Measurements from ENCODE around the gene RNPS1.

Gene RNPS1

DNA sequence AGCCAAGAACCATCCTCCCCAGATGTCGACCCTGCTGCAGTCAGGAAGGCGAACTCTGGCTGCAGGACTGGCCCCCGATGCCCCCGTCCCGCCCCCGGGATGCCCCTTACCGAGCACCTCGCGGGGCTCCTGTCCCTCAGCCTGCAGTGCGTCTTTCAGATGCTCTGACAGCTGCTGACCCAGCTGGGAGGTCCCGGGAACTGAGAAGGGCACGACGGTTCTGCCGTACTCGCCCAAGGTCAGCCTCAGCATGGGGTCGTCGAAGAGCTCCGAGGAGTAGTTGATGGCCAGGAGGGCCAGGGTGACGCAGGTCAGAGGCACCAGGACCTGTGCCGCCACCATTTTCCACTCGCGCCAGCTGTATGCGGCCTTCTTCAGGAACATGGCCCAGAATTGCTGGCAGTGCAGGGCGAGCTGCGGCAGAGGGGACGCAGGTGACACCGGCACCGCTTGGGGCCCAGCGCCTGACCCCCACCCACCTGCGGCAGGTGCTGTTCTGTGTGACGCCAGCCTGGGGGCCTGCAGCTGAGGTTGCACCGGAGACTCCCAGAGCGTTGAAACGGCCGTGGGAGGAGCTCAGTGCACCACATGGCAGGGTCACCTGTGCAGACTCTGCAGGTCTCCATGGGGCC, 20.1 kb upstream of the RNPS1 start:
- TF ChIP-seq, protein P1, sequence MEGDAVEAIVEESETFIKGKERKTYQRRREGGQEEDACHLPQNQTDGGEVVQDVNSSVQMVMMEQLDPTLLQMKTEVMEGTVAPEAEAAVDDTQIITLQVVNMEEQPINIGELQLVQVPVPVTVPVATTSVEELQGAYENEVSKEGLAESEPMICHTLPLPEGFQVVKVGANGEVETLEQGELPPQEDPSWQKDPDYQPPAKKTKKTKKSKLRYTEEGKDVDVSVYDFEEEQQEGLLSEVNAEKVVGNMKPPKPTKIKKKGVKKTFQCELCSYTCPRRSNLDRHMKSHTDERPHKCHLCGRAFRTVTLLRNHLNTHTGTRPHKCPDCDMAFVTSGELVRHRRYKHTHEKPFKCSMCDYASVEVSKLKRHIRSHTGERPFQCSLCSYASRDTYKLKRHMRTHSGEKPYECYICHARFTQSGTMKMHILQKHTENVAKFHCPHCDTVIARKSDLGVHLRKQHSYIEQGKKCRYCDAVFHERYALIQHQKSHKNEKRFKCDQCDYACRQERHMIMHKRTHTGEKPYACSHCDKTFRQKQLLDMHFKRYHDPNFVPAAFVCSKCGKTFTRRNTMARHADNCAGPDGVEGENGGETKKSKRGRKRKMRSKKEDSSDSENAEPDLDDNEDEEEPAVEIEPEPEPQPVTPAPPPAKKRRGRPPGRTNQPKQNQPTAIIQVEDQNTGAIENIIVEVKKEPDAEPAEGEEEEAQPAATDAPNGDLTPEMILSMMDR (IDR thresholded peaks at IDR 0.05; ENCODE audit: low read depth, low read length, missing control alignments) = no peak
- no peak for DNase-seq (ENCODE audit: low read depth)
- no peak overlapping the region for H3K4me3 ChIP-seq (ENCODE audit: low read depth, low read length)

DNA sequence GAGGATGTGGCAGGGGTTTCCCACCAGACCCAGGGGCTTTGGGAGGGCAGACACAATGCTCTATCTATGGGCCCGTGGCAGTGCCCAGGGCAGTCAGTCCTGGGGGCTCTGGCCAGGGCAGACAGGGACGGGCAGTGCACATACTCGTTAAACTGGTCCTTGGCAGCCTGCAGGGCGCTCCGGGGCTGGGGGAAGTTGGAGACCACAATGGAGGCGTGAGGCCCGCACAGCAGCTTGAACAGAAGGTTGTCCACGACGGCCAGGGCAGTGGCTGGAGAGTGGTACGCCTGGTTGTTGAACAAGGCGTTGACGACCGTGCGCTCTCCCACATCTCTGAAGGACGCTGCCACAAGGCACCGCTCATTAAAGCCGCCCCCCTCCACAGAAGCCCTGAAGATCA, 18.6 kb upstream of the RNPS1 start:
- no peak for DNase-seq (ENCODE audit: low read depth)
- TF ChIP-seq, protein P1 (IDR thresholded peaks at IDR 0.05; ENCODE audit: low read depth, low read length, missing control alignments) = no peak
- no peak overlapping the region for H3K4me3 ChIP-seq (ENCODE audit: low read depth, low read length)

DNA sequence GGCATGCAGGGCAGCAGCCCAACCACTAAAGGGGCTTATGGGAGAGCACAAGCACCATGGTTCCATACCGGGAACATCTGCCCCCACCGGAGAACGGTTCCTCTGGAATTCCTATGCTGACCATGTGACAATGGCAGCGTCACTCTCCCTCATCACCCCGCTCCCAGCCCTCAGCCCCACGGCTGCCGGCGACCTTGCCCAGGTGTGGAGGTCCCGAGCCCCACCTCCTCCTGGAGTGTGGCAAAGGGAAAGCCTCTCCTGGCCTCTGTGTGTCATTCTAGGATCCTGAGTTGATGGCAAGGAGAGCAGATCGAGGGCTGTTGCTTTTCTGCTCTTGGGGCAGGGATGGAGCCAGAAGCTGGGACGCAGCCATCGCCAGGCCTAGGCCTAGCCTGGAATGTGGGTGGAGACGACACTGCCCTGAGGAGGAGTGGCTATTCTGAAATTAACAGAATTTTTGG, 17.8 kb upstream of the RNPS1 start:
- TF ChIP-seq, protein P1 (IDR thresholded peaks at IDR 0.05; ENCODE audit: low read depth, low read length, missing control alignments) = no peak
- no peak for DNase-seq (ENCODE audit: low read depth)
- H3K4me3 ChIP-seq (ENCODE audit: low read depth, low read length) = no peak overlapping the region

DNA sequence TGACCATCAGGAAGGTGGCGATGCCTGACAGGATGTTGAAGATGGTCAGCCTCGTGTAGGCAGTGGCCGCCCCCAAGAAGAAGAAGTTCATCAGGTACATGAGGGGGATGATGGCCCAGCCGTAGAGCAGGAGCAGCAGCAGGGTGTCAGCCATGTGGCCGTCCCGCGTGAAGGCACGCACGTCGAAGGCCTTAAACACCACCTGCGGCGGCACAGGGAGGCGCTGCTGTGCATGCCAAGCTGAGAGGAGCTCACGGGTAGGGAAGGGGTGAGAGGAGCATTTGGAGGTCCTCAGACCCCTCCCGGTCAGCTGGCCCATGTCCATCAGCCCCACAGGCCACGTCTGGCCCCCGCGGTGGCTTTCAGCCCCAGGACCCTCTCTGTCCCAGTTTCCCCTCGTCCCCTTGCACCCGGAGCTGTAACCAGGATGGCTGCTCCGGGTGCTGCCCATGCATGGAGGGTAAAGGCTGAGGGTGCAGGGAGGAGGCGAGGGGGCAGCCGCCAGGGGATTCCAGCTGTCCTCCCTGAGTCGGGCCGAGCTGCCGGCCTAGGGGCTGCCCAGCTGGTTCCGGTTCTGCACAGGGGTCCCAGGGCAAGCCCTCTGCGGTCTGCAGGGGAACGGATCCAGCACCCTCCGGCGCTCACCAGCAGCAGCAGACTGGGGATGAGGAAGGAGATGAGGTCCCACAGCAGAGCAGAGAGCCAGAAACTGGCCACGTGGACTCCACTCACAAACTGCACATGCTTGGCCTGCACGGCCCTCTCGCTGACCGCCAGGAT, 17.1 kb upstream of the RNPS1 start:
- DNase-seq (ENCODE audit: low read depth) = no peak
- TF ChIP-seq, protein P1 (IDR thresholded peaks at IDR 0.05; ENCODE audit: low read depth, low read length, missing control alignments) = no peak
- no peak overlapping the region for H3K4me3 ChIP-seq (ENCODE audit: low read depth, low read length)

DNA sequence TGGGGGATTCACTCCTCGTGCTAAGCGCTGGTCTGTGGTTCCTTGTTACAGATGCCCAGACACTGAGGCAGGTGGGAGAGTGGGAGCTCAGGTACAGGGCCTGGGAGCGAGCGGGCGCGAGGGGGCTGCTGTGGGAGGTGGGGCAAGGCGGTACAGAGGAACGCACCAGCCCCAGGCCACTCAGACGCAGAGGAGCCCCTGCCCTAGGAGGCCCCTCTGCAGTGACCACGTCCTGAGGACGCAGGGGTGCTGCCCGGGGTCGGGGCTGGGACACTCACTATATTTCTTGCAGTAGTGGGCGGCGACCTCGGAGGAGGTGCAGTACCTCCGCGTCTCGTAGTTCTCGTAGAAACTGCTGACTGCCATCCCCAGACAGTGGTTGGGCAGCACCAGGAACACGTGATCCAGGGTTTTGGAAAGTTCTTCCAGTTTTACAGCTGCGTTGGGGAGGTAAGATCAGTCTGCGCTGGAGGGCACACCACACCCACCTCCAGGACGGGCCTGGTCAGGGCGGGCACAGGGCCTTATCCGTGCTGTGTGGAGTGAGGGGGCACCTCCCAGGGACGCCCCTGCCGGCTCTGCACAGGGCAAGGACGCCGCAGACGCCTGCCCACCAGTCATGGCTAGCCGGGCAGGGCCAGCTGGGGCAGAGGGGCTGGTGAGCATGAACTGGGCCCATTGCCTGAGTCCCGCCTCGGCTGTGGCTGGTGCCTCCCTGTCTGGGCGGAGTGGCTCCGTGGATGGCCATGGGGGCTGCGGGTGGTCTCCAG, 16.3 kb upstream of the RNPS1 start:
- H3K4me3 ChIP-seq (ENCODE audit: low read depth, low read length) = no peak overlapping the region
- TF ChIP-seq, protein P1 (IDR thresholded peaks at IDR 0.05; ENCODE audit: low read depth, low read length, missing control alignments) = no peak
- no peak for DNase-seq (ENCODE audit: low read depth)

DNA sequence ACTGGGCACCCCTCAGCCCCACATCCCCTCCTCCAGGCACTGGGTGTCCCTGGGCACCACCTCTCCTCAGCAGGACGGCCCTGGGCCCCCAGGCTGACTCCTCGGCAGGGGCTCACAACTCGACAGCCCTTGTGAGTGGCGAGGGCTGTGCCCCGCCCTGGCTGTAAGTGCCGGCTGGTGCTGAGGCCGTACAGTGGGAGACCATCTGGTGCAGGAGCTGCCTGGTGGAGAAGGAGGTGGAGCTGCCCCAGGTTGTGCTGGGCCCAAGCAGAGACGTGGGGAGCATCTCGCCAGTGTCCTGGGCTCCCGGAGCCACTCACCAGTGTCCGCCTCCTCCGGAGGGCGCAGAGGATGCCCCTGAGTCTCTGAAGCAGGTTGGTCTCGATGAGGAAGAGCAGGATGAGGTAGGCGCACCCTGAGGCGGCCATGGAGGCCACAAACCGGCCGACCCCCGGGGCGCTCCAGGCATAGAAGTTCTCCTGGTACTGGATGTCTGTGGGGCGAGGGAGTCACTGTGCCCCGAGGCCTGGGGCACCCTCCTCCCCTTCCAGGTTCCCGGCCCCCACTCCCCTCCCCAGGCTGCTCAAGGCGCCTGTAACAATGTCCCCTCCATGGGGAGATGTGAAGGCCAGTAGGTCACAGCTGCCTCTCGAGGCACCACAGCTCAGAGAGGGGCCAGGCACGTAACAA, 15.1 kb upstream of the RNPS1 start:
- no peak overlapping the region for H3K4me3 ChIP-seq (ENCODE audit: low read depth, low read length)
- no peak for DNase-seq (ENCODE audit: low read depth)
- TF ChIP-seq, protein P1 (IDR thresholded peaks at IDR 0.05; ENCODE audit: low read depth, low read length, missing control alignments) = no peak

Measured in GM12864 (cell line).